SK-N-SH (cell line): Measurements from ENCODE around the gene SYT3. TPM values are rescaled to one million over a fixed set of nuclear protein-coding genes. Genes with fewer than 3 reads are reported as not detected.

Experiments used
- CTCF ChIA-PET: fragments of 300-600, 350-600 bp; formaldehyde crosslinking; extraction: SDS; loops from one replicate; lab custom pipeline; 2021; lab: Yijun Ruan, JAX
- POLR2A ChIA-PET: fragments of 350-600 bp; sonication (Branson Sonifier 250); formaldehyde crosslinking; extraction: SDS; loops from one replicate; lab custom pipeline; 2020; ENCODE audit warnings: antibody characterized with exemption, inconsistent platforms; lab: Yijun Ruan, JAX
- DNase-seq: peaks from one replicate; pipeline ENCODE4 v3.0.0; 2012
- H2AFZ ChIP-seq: fragments of 200-600 bp; sonication (generic); 2 replicates; pipeline ENCODE4 v1.8.1; 2016; ENCODE audit warnings: antibody characterized with exemption, mild to moderate bottlenecking, low read depth
- H3F3A ChIP-seq: fragments of 200-600 bp; sonication (generic); replicated peaks from 2 replicates; pipeline ENCODE3; 2016; ENCODE audit warnings: antibody characterized with exemption, mild to moderate bottlenecking; ENCODE audit not compliant: insufficient read depth
- H3K27ac ChIP-seq, 2 experiments: fragments of 200-500 bp in 1 of 2; fragments of 200-600 bp in 1 of 2; sonication (Bioruptor generic) in 1 of 2; sonication (generic), shearing (Covaris generic) in 1 of 2; 2 replicates each; pipeline versions ENCODE4 v1.5.1 to v1.6.1; 2014 to 2016; ENCODE audit warnings: low read depth in 2 of 2, inconsistent platforms in 1 of 2, low read length in 1 of 2, mild to moderate bottlenecking in 1 of 2, mixed read lengths in 1 of 2
- H3K27me3 ChIP-seq: fragments of 200-600 bp; sonication (generic), shearing (Covaris generic); 2 replicates; pipeline ENCODE4 v1.6.1; 2016; ENCODE audit warnings: mixed run types; ENCODE audit not compliant: insufficient read depth
- H3K36me3 ChIP-seq, 2 experiments: fragments of 200-500 bp in 1 of 2; fragments of 200-600 bp in 1 of 2; sonication (Bioruptor generic) in 1 of 2; sonication (generic) in 1 of 2; replicated peaks in 1 of 2; 2 replicates each; pipeline versions ENCODE3 to v1.5.1; 2014 to 2016; ENCODE audit warnings: low read length in 1 of 2, mild to moderate bottlenecking in 1 of 2; ENCODE audit not compliant: insufficient read depth in 2 of 2, control insufficient read depth in 1 of 2
- H3K4me1 ChIP-seq, 2 experiments: fragments of 200-500 bp in 1 of 2; fragments of 200-600 bp in 1 of 2; sonication (Bioruptor generic) in 1 of 2; sonication (generic), shearing (Covaris generic) in 1 of 2; 2 replicates each; pipeline versions ENCODE4 v1.5.1 to v1.6.1; 2014 to 2016; ENCODE audit warnings: low read depth in 1 of 2, low read length in 1 of 2, mixed run types in 1 of 2; ENCODE audit not compliant: insufficient read depth in 2 of 2, control insufficient read depth in 1 of 2
- H3K4me2 ChIP-seq: fragments of 200-600 bp; sonication (generic), shearing (Covaris generic); 2 replicates; pipeline ENCODE4 v1.6.1; 2017; ENCODE audit warnings: mixed run types
- H3K4me3 ChIP-seq, 2 experiments: fragments of 200-500 bp in 1 of 2; fragments of 200-600 bp in 1 of 2; sonication (Bioruptor generic) in 1 of 2; sonication (generic), shearing (Covaris generic) in 1 of 2; 2 replicates each; pipeline versions ENCODE4 v1.5.1 to v1.8.1; 2014 to 2016; ENCODE audit warnings: low read depth in 2 of 2, inconsistent platforms in 1 of 2, low read length in 1 of 2, mild to moderate bottlenecking in 1 of 2, mixed read lengths in 1 of 2, moderate library complexity in 1 of 2
- H3K79me2 ChIP-seq: fragments of 200-600 bp; sonication (generic); 2 replicates; pipeline ENCODE4 v1.8.1; 2017; ENCODE audit warnings: mild to moderate bottlenecking; ENCODE audit not compliant: insufficient read depth
- H3K9ac ChIP-seq: fragments of 200-600 bp; sonication (generic); 2 replicates; pipeline ENCODE4 v1.6.1; 2017; ENCODE audit warnings: mixed run types
- H3K9me2 ChIP-seq: fragments of 200-600 bp; sonication (generic); 2 replicates; pipeline ENCODE4 v1.6.1; 2017; ENCODE audit warnings: mixed run types
- H3K9me3 ChIP-seq: fragments of 200-600 bp; sonication (generic); 2 replicates; pipeline ENCODE4 v1.6.1; 2017; ENCODE audit warnings: mixed run types, mild to moderate bottlenecking, moderate library complexity
- H4K20me1 ChIP-seq: fragments of 200-600 bp; sonication (generic); 2 replicates; pipeline ENCODE4 v1.6.1; 2017; ENCODE audit warnings: mild to moderate bottlenecking, mixed run types; ENCODE audit not compliant: insufficient read depth
- ELF1 ChIP-seq: IDR thresholded peaks from 2 replicates; pipeline ENCODE4 v1.4.0; 2012
- EP300 ChIP-seq, 2 experiments: IDR thresholded peaks; 2 replicates each; pipeline versions ENCODE4 v1.4.0 to v1.6.1; 2012; ENCODE audit warnings: borderline replicate concordance in 1 of 2, low read depth in 1 of 2, low read length in 1 of 2
- EZH2phosphoT487 ChIP-seq: fragments of 200-600 bp; sonication (generic); IDR thresholded peaks from 2 replicates; pipeline ENCODE4 v1.6.1; 2017; ENCODE audit warnings: low read depth, mixed run types, mild to moderate bottlenecking, antibody characterized with exemption, moderate library complexity, borderline replicate concordance
- FOSL2 ChIP-seq: IDR thresholded peaks from 2 replicates; pipeline ENCODE4 v1.4.0; 2012; ENCODE audit warnings: low read depth, mild to moderate bottlenecking, moderate library complexity, borderline replicate concordance
- FOXM1 ChIP-seq: IDR thresholded peaks from 2 replicates; pipeline ENCODE4 v1.4.0; 2012; ENCODE audit warnings: low read depth, mild to moderate bottlenecking
- JUND ChIP-seq: IDR thresholded peaks from 2 replicates; pipeline ENCODE4 v1.4.0; 2012
- MEF2A ChIP-seq: IDR thresholded peaks from 2 replicates; pipeline ENCODE4 v1.4.0; 2012; ENCODE audit warnings: low read depth, borderline replicate concordance
- NFIC ChIP-seq: IDR thresholded peaks from 2 replicates; pipeline ENCODE4 v1.4.0; 2012; ENCODE audit warnings: borderline replicate concordance
- NRF1 ChIP-seq: IDR thresholded peaks from 2 replicates; pipeline ENCODE4 v1.6.1; 2012; ENCODE audit warnings: low read depth, mild to moderate bottlenecking, low read length
- PBX3 ChIP-seq: IDR thresholded peaks from 2 replicates; pipeline ENCODE4; 2012
- POLR2AphosphoS5 ChIP-seq: IDR thresholded peaks from 2 replicates; pipeline ENCODE4 v1.6.1; 2012; ENCODE audit warnings: low read depth, low read length
- RFX5 ChIP-seq: IDR thresholded peaks from 2 replicates; pipeline ENCODE4 v1.6.1; 2012; ENCODE audit warnings: mild to moderate bottlenecking, improper control_type of control experiment, low read length
- RXRA ChIP-seq: IDR thresholded peaks from 2 replicates; pipeline ENCODE4 v1.4.0; 2012; ENCODE audit warnings: low read depth, mild to moderate bottlenecking, borderline replicate concordance
- SIN3A ChIP-seq: IDR thresholded peaks from 2 replicates; pipeline ENCODE4 v1.6.1; 2012; ENCODE audit warnings: low read depth, mild to moderate bottlenecking, low read length, moderate library complexity, borderline replicate concordance
- TCF12 ChIP-seq: IDR thresholded peaks from 2 replicates; pipeline ENCODE4 v1.4.0; 2012
- ZBTB33 ChIP-seq: IDR thresholded peaks from 2 replicates; pipeline ENCODE4 v1.4.0; 2012; ENCODE audit warnings: low read depth, borderline replicate concordance
- WGBS: methylation state at CpG from one replicate; pipeline ENCODE4 v1.1.6; 2017; ENCODE audit warnings: low lambda C conversion rate; 5-methylcytosine and 5-hydroxymethylcytosine counted together
- polyA plus RNA-seq, 3 experiments: library from polyadenylated mRNA; depleted of rRNA; stranded (reverse); fragments of >200 nt; gene quantifications; 2 replicates each; pipeline ENCODE4 v1.2.3, GENCODE V29; 2012

SYT3 gene
- polyA plus RNA-seq, 1 of the 3 experiments (the other 2 are of a cell fraction), result 0.94 TPM

GRCh38 chr19:50647879-50648615 lies 8.4 kb upstream of the SYT3 start (continued):
- no peak for TF ChIP-seq FOXM1

- H3K79me2 ChIP-seq, result no peaks in the 10 kb centered on the region
- no peak for DNase-seq
- no peak overlapping the region for H3K4me2 ChIP-seq
- H3K4me1 ChIP-seq, result no peaks in the 10 kb centered on the region
- H3K9ac ChIP-seq, result no peak overlapping the region
- ChIA-PET CTCF (no interaction called here), POLR2A (no interaction called here)
- H3K4me3 ChIP-seq, result no peak overlapping the region
- H3K9me3 ChIP-seq, result no peaks in the 10 kb centered on the region
- no peaks in the 10 kb centered on the region for H3K36me3 ChIP-seq
- H3K9me2 ChIP-seq, result no peaks in the 10 kb centered on the region
- no peak overlapping the region for H2AFZ ChIP-seq
- no peaks in the 10 kb centered on the region for H3F3A ChIP-seq
- 1% methylated on average over 6 of the region's 6 CpGs for WGBS
- no peak overlapping the region for H3K27ac ChIP-seq
- peaks cover 11% of the 10 kb centered on the region; the same call in 1 of the 2 replicates for H3K27me3 ChIP-seq
- no peak for TF ChIP-seq EP300 (IDR thresholded peaks at IDR 0.05; ENCODE audit: borderline replicate concordance in 1 of 2, low read depth in 1 of 2, low read length in 1 of 2)
- TF ChIP-seq ZBTB33, result no peak
- TF ChIP-seq PBX3, result 0 out of 2 replicates have a peak, but pooled peaks have one; percentile 54
- TF ChIP-seq NFIC, result peak; percentile 38; the same call in 1 of the 2 replicates
- TF ChIP-seq POLR2AphosphoS5, result no peak
- TF ChIP-seq MEF2A, result no peak
- peak; percentile 37 for TF ChIP-seq JUND
- TF ChIP-seq RXRA, result no peak
- no peak for TF ChIP-seq ELF1
- TF ChIP-seq TCF12, result peak; percentile 25; the same call in 1 of the 2 replicates
- no peak for TF ChIP-seq NRF1
- no peak for TF ChIP-seq SIN3A
- no peak for TF ChIP-seq RFX5
- TF ChIP-seq EZH2phosphoT487, result no peak
- peak; percentile 73 for TF ChIP-seq FOSL2
- TF ChIP-seq, all 33 proteins: peak for 5
- H4K20me1 ChIP-seq, result no peaks in the 10 kb centered on the region
Observed at GRCh38 chr19:50646074-50646807, 6.6 kb upstream of the SYT3 start.
